HepG2 (cell line): ENCODE data around the gene TSNAXIP1. TPM values are rescaled to one million over a fixed set of nuclear protein-coding genes. Genes with fewer than 3 reads are reported as not detected.
A peak's percentile ranks its signal among the peaks of the same experiment; 100 is the strongest.

Experiments used
- ATF7-NPFF ChIP-seq: sonication (generic); formaldehyde crosslinking; IDR thresholded peaks from 2 replicates; pipeline ENCODE4 v1.8.1; 2023; ENCODE audit warnings: mild to moderate bottlenecking, low read depth, missing genetic modification reagents, moderate library complexity
- BHLHE40 ChIP-seq: IDR thresholded peaks from 2 replicates; pipeline ENCODE4 v1.6.1; 2011; ENCODE audit warnings: low read length, improper control_type of control experiment
- ERF ChIP-seq: IDR thresholded peaks from 2 replicates; pipeline ENCODE4 v1.6.1; 2018; ENCODE audit warnings: missing biosample characterization, missing genetic modification reagents
- GRHL1 ChIP-seq: sonication (generic); formaldehyde crosslinking; conservative IDR thresholded peaks from 2 replicates; pipeline ENCODE4 v1.8.0; 2022; ENCODE audit warnings: missing genetic modification reagents
- GZF1 ChIP-seq: sonication (generic); formaldehyde crosslinking; IDR thresholded peaks from 2 replicates; pipeline ENCODE4 v1.5.1; 2020; ENCODE audit warnings: mild to moderate bottlenecking, missing genetic modification reagents
- IRF1 ChIP-seq: sonication (generic); formaldehyde crosslinking; IDR thresholded peaks from 2 replicates; pipeline ENCODE4 v1.4.0; 2020; ENCODE audit warnings: low read depth, mild to moderate bottlenecking, missing genetic modification reagents
- MAFG ChIP-seq: sonication (generic); formaldehyde crosslinking; IDR thresholded peaks from 2 replicates; pipeline ENCODE4 v1.5.1; 2020; ENCODE audit warnings: mild to moderate bottlenecking, missing genetic modification reagents
- MTA1 ChIP-seq: sonication (generic); formaldehyde crosslinking; IDR thresholded peaks from 2 replicates; pipeline ENCODE4 v1.4.0; 2020; ENCODE audit warnings: missing genetic modification reagents, mild to moderate bottlenecking, borderline replicate concordance
- PRDM4 ChIP-seq: sonication (generic); formaldehyde crosslinking; IDR thresholded peaks from 2 replicates; pipeline ENCODE4 v1.9.0; 2021; ENCODE audit warnings: missing genetic modification reagents, borderline replicate concordance
- RFX3 ChIP-seq: IDR thresholded peaks from 2 replicates; pipeline ENCODE4 v1.6.1; 2016; ENCODE audit warnings: missing biosample characterization, missing genetic modification reagents
- STAT5B ChIP-seq: sonication (generic); formaldehyde crosslinking; IDR thresholded peaks from 2 replicates; pipeline ENCODE4 v1.4.0; 2020; ENCODE audit warnings: missing genetic modification reagents
- ZBTB21 ChIP-seq: sonication (generic); formaldehyde crosslinking; IDR thresholded peaks from 2 replicates; pipeline ENCODE4 v1.4.0; 2020; ENCODE audit warnings: missing genetic modification reagents
- ZFP41 ChIP-seq: sonication (generic); formaldehyde crosslinking; IDR thresholded peaks from 2 replicates; pipeline ENCODE4 v1.4.0; 2020; ENCODE audit warnings: mild to moderate bottlenecking, missing genetic modification reagents, borderline replicate concordance
- ZNF264 ChIP-seq: sonication (generic); formaldehyde crosslinking; IDR thresholded peaks from 2 replicates; pipeline ENCODE4 v1.4.0; 2020; ENCODE audit warnings: missing genetic modification reagents
- ZNF354B ChIP-seq: sonication (generic); formaldehyde crosslinking; IDR thresholded peaks from 2 replicates; pipeline ENCODE4 v1.8.0; 2022; ENCODE audit warnings: mild to moderate bottlenecking, missing genetic modification reagents
- ZNF451 ChIP-seq: sonication (generic); formaldehyde crosslinking; IDR thresholded peaks from 2 replicates; pipeline ENCODE4 v1.5.0; 2020; ENCODE audit warnings: mild to moderate bottlenecking, missing genetic modification reagents
- ZNF609 ChIP-seq: sonication (generic); formaldehyde crosslinking; IDR thresholded peaks from 2 replicates; pipeline ENCODE4 v1.4.0; 2020; ENCODE audit warnings: mild to moderate bottlenecking, missing genetic modification reagents, borderline replicate concordance
- polyA plus RNA-seq, 8 experiments: library from polyadenylated mRNA; depleted of rRNA in 3 of 8; stranded (reverse) in 7 of 8; unstranded in 1 of 8; fragments of >200 nt; fragmentation: Illumina TruSeq in 4 of 8; extraction: Trizol in 4 of 8; gene quantifications; 2 replicates each; pipeline versions ENCODE4 v1.2.1 to v1.2.3, GENCODE V29; 2011 to 2016; ENCODE audit warnings: low read depth in 4 of 8, missing spikeins in 1 of 8, mixed read lengths in 1 of 8; ENCODE audit not compliant: insufficient read depth in 1 of 8
- total RNA-seq, 5 experiments: library from RNA; depleted of rRNA; stranded (reverse); fragments of >200 nt; fragmentation: Illumina TruSeq; extraction: Trizol; gene quantifications; 2 replicates each; pipeline ENCODE4 v1.2.3, GENCODE V29; 2016; ENCODE audit warnings: low read depth in 1 of 5

TSNAXIP1 gene
- total and polyA plus RNA-seq, 2 of the 13 experiments (the other 11 are each of a cell fraction or from before 2014, with no cell fraction given), result 0.37 to 0.86 TPM

GRCh38 chr16:67842509-67843342, 36.0 kb downstream of the TSNAXIP1 start (continued):
- no peak for TF ChIP-seq PRDM4 (CRISPR knock-in tag)
- no peak for TF ChIP-seq ZNF354B (CRISPR knock-in tag)
- TF ChIP-seq ZNF264 (CRISPR knock-in tag), result peak; percentile 67; the same call in 1 of the 2 replicates
- TF ChIP-seq MAFG (CRISPR knock-in tag), result 0 out of 2 replicates have a peak, but pooled peaks have one; percentile 20
- TF ChIP-seq ZNF451, result peak; percentile 62; the same call in 1 of the 2 replicates
- peak; percentile 41; the same call in 1 of the 2 replicates for TF ChIP-seq ERF (CRISPR knock-in tag)
- TF ChIP-seq IRF1 (CRISPR knock-in tag), result no peak; the same call in 1 of the 2 replicates
- TF ChIP-seq GZF1 (CRISPR knock-in tag), result peak; percentile 67; the same call in 1 of the 2 replicates
- TF ChIP-seq MTA1 (CRISPR knock-in tag), result peak; percentile 79; the same call in 1 of the 2 replicates
- no peak for TF ChIP-seq GRHL1 (CRISPR knock-in tag)
- peak; percentile 82; the same call in 1 of the 2 replicates for TF ChIP-seq ZFP41 (CRISPR knock-in tag)
- TF ChIP-seq ZNF609 (CRISPR knock-in tag), result no peak
- TF ChIP-seq RFX3, result no peak
- 0 out of 2 replicates have a peak, but pooled peaks have one; percentile 61 for TF ChIP-seq ATF7-NPFF (CRISPR knock-in tag)
- no peak for TF ChIP-seq ZBTB21 (CRISPR knock-in tag)
- no peak for TF ChIP-seq BHLHE40
- TF ChIP-seq STAT5B, result no peak
